CD8-positive, alpha-beta memory T cell (primary cell): Measurements from ENCODE around the gene CLDN18. TPM values are rescaled to one million over a fixed set of nuclear protein-coding genes. Genes with fewer than 3 reads are reported as not detected.

Experiments used
- CTCF ChIA-PET: fragments of 350-600 bp; sonication (Branson Sonifier 250); formaldehyde crosslinking; loops from one replicate; lab custom pipeline; 2021; ENCODE audit warnings: antibody characterized with exemption; lab: Charles Lee
- POLR2A ChIA-PET: fragments of 350-600 bp; sonication (Branson Sonifier 250); formaldehyde crosslinking; loops from one replicate; lab custom pipeline; 2021; ENCODE audit warnings: antibody characterized with exemption; lab: Charles Lee
- DNase-seq, 5 donors: peaks; one replicate each; pipeline versions ENCODE4 v3.0.0 to v3.0.0-alpha.2; 2020 to 2022; ENCODE audit warnings: mixed read lengths in 1 of 5
- H3K27ac ChIP-seq: one replicate; pipeline ENCODE4 v1.7.0; 2013; ENCODE audit warnings: low read depth, mild to moderate bottlenecking, low read length, moderate library complexity
- H3K27me3 ChIP-seq: 2 replicates; pipeline ENCODE4 v1.7.0; 2013; ENCODE audit warnings: low read length, mild to moderate bottlenecking; ENCODE audit not compliant: insufficient read depth, poor library complexity, severe bottlenecking
- H3K36me3 ChIP-seq: 2 replicates; pipeline ENCODE4 v1.7.0; 2013; ENCODE audit warnings: mild to moderate bottlenecking, low read length, moderate library complexity; ENCODE audit not compliant: insufficient read depth
- H3K4me1 ChIP-seq: 2 replicates; pipeline ENCODE4 v1.7.0; 2013; ENCODE audit warnings: mild to moderate bottlenecking, low read length, moderate library complexity; ENCODE audit not compliant: insufficient read depth
- H3K4me3 ChIP-seq: 2 replicates; pipeline ENCODE4 v1.7.0; 2013; ENCODE audit warnings: mild to moderate bottlenecking, low read length
- H3K9me3 ChIP-seq: 2 replicates; pipeline ENCODE4 v1.7.0; 2013; ENCODE audit warnings: mild to moderate bottlenecking, low read length
- H3K27ac Mint-ChIP-seq, 8 donors: one replicate each; pipeline ENCODE4 v1.8.0; 2020 to 2021; ENCODE audit warnings: mixed read lengths in 8 of 8, mild to moderate bottlenecking in 6 of 8, inconsistent platforms in 3 of 8, moderate library complexity in 3 of 8
- H3K27me3 Mint-ChIP-seq, 2 donors: one replicate each; pipeline ENCODE4 v1.8.0; 2020 to 2021; ENCODE audit warnings: mixed read lengths in 2 of 2, mild to moderate bottlenecking in 1 of 2, moderate library complexity in 1 of 2
- H3K36me3 Mint-ChIP-seq, 3 donors: one replicate each; pipeline ENCODE4 v1.8.0; 2020 to 2021; ENCODE audit warnings: mixed read lengths in 3 of 3, inconsistent platforms in 1 of 3, mild to moderate bottlenecking in 1 of 3
- H3K4me1 Mint-ChIP-seq, 3 donors: one replicate each; pipeline ENCODE4 v1.8.0; 2020 to 2021; ENCODE audit warnings: mixed read lengths in 3 of 3, inconsistent platforms in 1 of 3, mild to moderate bottlenecking in 1 of 3
- H3K4me3 Mint-ChIP-seq, 7 donors: one replicate each; pipeline ENCODE4 v1.8.0; 2020 to 2021; ENCODE audit warnings: mixed read lengths in 7 of 7, mild to moderate bottlenecking in 6 of 7, moderate library complexity in 4 of 7, inconsistent platforms in 2 of 7
- H3K9me3 Mint-ChIP-seq, 5 donors: one replicate each; pipeline ENCODE4 v1.8.0; 2020 to 2022; ENCODE audit warnings: mixed read lengths in 5 of 5, mild to moderate bottlenecking in 3 of 5, moderate library complexity in 2 of 5, inconsistent platforms in 1 of 5
- polyA plus RNA-seq: library from polyadenylated mRNA; unstranded; fragments of 300-500 nt; fragmentation: Illumina TruSeq; gene quantifications from one replicate; pipeline ENCODE4 v1.2.3, GENCODE V29; 2021
- total RNA-seq, 2 experiments: library from RNA; stranded (reverse); gene quantifications; one replicate each; pipeline ENCODE4 v1.2.3, GENCODE V29; 2021

The CLDN18 gene
- total and polyA plus RNA-seq, 3 experiments from 2014 or later, result not detected

DNA sequence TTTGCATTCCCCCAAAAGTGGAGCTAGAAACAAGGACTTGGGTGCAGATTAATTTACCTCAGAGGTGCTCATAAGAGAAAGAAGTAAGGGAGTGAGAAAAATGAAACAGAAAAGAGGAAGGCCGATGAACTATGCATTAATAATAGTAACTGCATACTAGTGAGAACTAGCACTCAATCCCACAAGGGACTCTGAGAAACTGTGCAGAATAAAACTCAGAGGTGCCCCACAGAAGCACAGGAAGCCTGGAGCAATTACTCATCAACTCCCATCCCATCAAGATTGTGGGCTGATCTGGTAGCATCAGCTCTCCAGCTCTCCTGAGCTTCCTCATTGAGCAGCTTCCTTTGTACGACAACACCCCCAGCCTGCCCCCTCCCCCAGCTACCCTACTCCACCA, 50.8 kb downstream of the CLDN18 start:
- Histone ChIP-seq H3K27ac (no peak overlapping the region), H3K27me3 (no peaks in the 10 kb centered on the region), H3K9me3 (no peaks in the 10 kb centered on the region), H3K4me3 (no peak overlapping the region), H3K4me1 (no peaks in the 10 kb centered on the region), H3K36me3 (no peaks in the 10 kb centered on the region)
- POLR2A ChIA-PET, result no interaction called here
- H3K27me3 Mint-ChIP-seq, result peaks cover 2 to 4% of the 10 kb centered on the region in 2 donors
- H3K27ac Mint-ChIP-seq, result peak overlapping the region in 1 of 8 donors; percentile 58
- no peaks in the 10 kb centered on the region for H3K36me3 Mint-ChIP-seq
- no peak for DNase-seq
- no peaks in the 10 kb centered on the region for H3K9me3 Mint-ChIP-seq
- H3K4me1 Mint-ChIP-seq, result no peaks in the 10 kb centered on the region
- CTCF ChIA-PET, result no interaction called here
- H3K4me3 Mint-ChIP-seq, result no peak overlapping the region

DNA sequence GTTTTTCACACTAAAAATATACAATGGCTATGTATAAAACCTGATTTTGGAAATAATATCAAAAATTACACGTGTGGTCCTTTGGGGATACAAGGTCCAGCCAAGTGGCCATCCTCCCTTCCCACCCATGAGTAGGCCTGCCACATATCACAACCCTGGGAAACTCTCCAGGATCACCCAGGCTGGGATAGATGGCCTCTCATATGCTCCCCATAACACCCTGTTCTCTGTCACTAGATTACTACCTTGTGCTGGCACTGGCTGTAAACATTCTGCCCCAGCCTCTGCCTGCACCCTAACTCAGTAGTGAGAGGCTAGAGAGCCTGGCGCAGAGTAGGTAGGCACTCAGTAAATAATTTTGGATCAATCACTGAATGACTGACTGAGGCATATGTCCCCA, 52.1 kb downstream of the CLDN18 start:
- no peak overlapping the region for H3K27ac ChIP-seq
- H3K4me1 Mint-ChIP-seq, result no peaks in the 10 kb centered on the region
- H3K27ac Mint-ChIP-seq, result no peak overlapping the region
- CTCF ChIA-PET, result no interaction called here
- H3K9me3 Mint-ChIP-seq, result no peaks in the 10 kb centered on the region
- no peaks in the 10 kb centered on the region for H3K36me3 ChIP-seq
- H3K9me3 ChIP-seq, result no peaks in the 10 kb centered on the region
- H3K27me3 ChIP-seq, result no peaks in the 10 kb centered on the region
- no peaks in the 10 kb centered on the region for H3K4me1 ChIP-seq
- DNase-seq, result no peak
- H3K27me3 Mint-ChIP-seq, result peaks cover 2 to 4% of the 10 kb centered on the region in 2 donors
- POLR2A ChIA-PET, result no interaction called here
- no peak overlapping the region for H3K4me3 ChIP-seq
- no peak overlapping the region for H3K4me3 Mint-ChIP-seq
- no peaks in the 10 kb centered on the region for H3K36me3 Mint-ChIP-seq

DNA sequence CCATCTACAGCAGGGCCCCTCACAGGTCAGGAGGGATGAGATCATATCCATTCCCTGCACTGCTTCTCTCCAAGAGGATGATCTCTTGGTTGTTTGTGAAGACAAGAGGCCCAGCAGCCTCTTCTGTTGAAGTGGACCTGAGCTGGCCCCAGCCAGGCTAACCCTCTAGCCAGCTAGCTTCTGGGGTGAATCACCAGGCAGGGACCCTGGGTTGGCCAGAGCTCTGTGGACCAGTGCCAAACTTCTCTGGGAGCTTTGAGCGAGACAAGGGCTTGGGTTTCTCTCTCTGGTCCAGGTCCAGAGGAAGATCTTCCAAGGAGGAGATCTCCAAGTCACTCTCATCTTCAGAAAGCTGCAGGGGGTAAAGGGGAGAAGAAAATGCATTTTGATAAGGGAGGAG, 52.7 kb downstream of the CLDN18 start:
- Mint-ChIP-seq H3K36me3 (no peaks in the 10 kb centered on the region), H3K27ac (no peak overlapping the region), H3K4me1 (no peaks in the 10 kb centered on the region), H3K4me3 (no peak overlapping the region), H3K27me3 (peaks cover 0 to 2% of the 10 kb centered on the region in 2 donors), H3K9me3 (no peaks in the 10 kb centered on the region)
- CTCF ChIA-PET, result no interaction called here
- no peaks in the 10 kb centered on the region for H3K9me3 ChIP-seq
- no peaks in the 10 kb centered on the region for H3K27me3 ChIP-seq
- no peaks in the 10 kb centered on the region for H3K36me3 ChIP-seq
- no peak for DNase-seq
- H3K4me1 ChIP-seq, result no peaks in the 10 kb centered on the region
- H3K27ac ChIP-seq, result no peak overlapping the region
- no peak overlapping the region for H3K4me3 ChIP-seq
- POLR2A ChIA-PET, result no interaction called here

DNA sequence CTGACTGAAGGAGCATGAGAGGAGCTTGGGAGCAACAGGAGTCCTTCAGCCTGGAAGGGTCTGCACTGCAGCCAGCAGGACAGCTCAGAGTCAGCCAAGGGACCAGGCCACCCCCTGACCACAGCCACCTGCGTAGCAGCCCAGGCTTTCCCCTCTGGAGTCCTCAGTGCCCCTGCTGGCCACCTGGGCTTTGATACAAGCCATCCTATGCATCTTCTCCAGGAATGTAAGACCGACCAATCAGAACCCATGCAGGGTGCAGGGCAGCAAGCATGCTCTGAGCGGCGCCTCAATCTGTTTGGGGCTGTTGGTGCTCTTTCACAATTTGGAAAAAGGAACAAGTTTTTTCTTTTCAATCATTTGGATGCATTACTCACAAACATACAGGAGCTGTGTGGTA, 53.5 kb downstream of the CLDN18 start:
- Mint-ChIP-seq H3K27ac (no peak overlapping the region), H3K4me3 (no peak overlapping the region), H3K9me3 (no peaks in the 10 kb centered on the region), H3K4me1 (no peaks in the 10 kb centered on the region), H3K27me3 (peaks cover 0 to 3% of the 10 kb centered on the region in 2 donors), H3K36me3 (no peaks in the 10 kb centered on the region)
- Histone ChIP-seq H3K36me3 (no peaks in the 10 kb centered on the region), H3K9me3 (no peaks in the 10 kb centered on the region), H3K27me3 (no peaks in the 10 kb centered on the region), H3K4me1 (no peaks in the 10 kb centered on the region), H3K27ac (no peak overlapping the region), H3K4me3 (no peak overlapping the region)
- no peak for DNase-seq
- POLR2A ChIA-PET, result no interaction called here
- CTCF ChIA-PET, result no interaction called here

DNA sequence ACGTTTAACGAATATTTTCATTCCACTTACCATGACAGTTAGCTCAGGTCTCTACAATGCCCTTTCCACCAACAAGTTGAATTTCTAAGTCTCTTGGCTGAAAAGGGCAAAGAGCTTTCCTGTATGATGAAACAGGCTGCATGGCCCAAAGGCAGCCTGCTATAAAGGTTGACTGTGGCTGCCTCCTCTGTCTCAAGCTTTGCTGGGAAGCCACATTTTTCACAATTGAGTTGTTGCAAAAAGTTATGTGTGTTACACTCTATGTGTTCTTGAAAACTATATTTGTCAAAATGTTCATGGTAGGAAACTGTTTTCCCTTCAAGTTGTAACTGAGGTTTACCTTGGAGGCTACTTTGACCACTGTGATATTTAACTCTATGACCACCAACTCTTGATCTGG, 56.0 kb downstream of the CLDN18 start:
- Histone ChIP-seq H3K36me3 (no peaks in the 10 kb centered on the region), H3K9me3 (no peaks in the 10 kb centered on the region), H3K27me3 (no peaks in the 10 kb centered on the region), H3K4me1 (no peaks in the 10 kb centered on the region), H3K27ac (no peak overlapping the region), H3K4me3 (no peak overlapping the region)
- POLR2A ChIA-PET, result no interaction called here
- no peak overlapping the region for H3K27ac Mint-ChIP-seq
- CTCF ChIA-PET, result interaction anchor here (1.1 to 2.4 kb wide), 2 partner anchors 17 to 53 kb away, joined by 3 to 18 read pairs; no protein-coding TSS in a partner anchor
- no peaks in the 10 kb centered on the region for H3K4me1 Mint-ChIP-seq
- peaks cover 6 to 14% of the 10 kb centered on the region in 2 donors for H3K27me3 Mint-ChIP-seq
- H3K9me3 Mint-ChIP-seq, result no peaks in the 10 kb centered on the region
- no peaks in the 10 kb centered on the region for H3K36me3 Mint-ChIP-seq
- no peak for DNase-seq
- no peak overlapping the region for H3K4me3 Mint-ChIP-seq

DNA sequence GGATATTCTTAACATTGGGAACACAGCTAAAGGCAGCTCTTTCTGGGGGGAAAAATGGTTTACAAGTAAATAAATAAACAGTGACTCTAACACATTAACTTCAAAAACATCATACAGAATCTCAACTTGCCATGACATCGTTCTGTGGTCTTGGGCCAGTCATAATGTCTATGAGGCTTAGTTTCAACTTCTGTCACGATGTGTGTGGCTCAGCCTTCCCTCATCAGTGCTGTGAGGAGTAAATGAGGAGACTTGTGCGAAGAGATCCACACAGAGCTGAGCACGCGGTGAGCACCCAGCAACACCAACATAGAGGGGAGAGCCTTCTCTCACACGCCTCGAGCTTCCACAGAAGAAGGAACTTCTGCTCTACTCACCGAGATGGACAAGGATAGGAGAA, 56.4 kb downstream of the CLDN18 start:
- no peaks in the 10 kb centered on the region for H3K27me3 ChIP-seq
- H3K4me1 ChIP-seq, result no peaks in the 10 kb centered on the region
- H3K27me3 Mint-ChIP-seq, result peaks cover 6 to 19% of the 10 kb centered on the region in 2 donors
- H3K4me3 ChIP-seq, result no peak overlapping the region
- ChIA-PET POLR2A (no interaction called here), CTCF (interaction anchor here (1.1 to 2.4 kb wide), 2 partner anchors 16 to 53 kb away, joined by 3 to 18 read pairs; no protein-coding TSS in a partner anchor)
- no peaks in the 10 kb centered on the region for H3K9me3 Mint-ChIP-seq
- no peak overlapping the region for H3K27ac ChIP-seq
- no peak for DNase-seq
- H3K27ac Mint-ChIP-seq, result no peak overlapping the region
- H3K4me3 Mint-ChIP-seq, result no peak overlapping the region
- no peaks in the 10 kb centered on the region for H3K9me3 ChIP-seq
- no peaks in the 10 kb centered on the region for H3K4me1 Mint-ChIP-seq
- no peaks in the 10 kb centered on the region for H3K36me3 ChIP-seq
- H3K36me3 Mint-ChIP-seq, result no peaks in the 10 kb centered on the region

DNA sequence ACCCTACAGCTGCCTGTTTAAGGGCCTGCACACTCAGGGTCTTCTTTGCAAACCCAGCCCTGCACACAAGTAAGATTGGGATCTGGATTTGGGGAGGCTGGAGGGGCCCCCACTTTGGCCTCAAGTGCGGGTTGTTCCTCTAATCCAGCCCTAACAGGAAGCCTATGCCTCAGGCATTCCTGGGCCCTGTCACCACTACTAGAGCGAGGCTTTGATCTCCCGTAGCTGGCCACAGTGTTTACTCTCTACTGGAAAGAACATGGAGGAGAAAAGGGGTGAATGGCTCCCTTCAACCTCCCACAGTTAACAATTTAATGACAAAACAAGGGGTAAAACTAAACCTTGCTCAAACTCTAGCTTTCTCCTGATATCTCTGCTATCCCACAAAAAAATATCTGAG, 57.0 kb downstream of the CLDN18 start:
- Histone ChIP-seq H3K4me3 (no peak overlapping the region), H3K27me3 (no peaks in the 10 kb centered on the region), H3K36me3 (no peaks in the 10 kb centered on the region), H3K9me3 (no peaks in the 10 kb centered on the region), H3K4me1 (no peaks in the 10 kb centered on the region), H3K27ac (no peak overlapping the region)
- DNase-seq, result no peak
- POLR2A ChIA-PET, result no interaction called here
- CTCF ChIA-PET, result interaction anchor here (0.8 to 2.4 kb wide), 3 partner anchors 12 to 52 kb away, joined by 3 to 18 read pairs (median 3); no protein-coding TSS in a partner anchor
- Mint-ChIP-seq H3K4me3 (no peak overlapping the region), H3K27ac (no peak overlapping the region), H3K4me1 (no peaks in the 10 kb centered on the region), H3K36me3 (no peaks in the 10 kb centered on the region), H3K27me3 (peaks cover 5 to 22% of the 10 kb centered on the region in 2 donors), H3K9me3 (no peaks in the 10 kb centered on the region)

DNA sequence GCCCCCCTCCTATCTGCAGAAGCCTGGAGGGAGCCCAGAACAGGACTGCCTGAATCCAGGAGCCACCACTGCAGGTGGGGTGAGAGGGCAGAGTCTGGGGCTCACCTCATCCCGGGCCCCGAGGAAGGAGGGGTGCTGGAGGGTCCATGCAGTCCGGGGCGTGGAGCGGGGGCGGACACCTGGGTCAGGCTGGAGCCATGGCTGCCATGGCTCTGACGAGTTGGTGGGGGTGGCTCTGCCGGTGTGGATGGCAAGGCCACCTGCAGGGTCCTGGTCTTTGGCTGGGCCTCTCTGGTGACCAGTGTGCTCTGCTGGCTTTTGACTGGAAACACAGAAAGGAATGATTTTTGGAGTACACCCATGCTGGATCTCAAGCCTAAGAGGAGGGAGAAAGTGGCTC, 58.1 kb downstream of the CLDN18 start:
- DNase-seq, result no peak
- Mint-ChIP-seq H3K4me1 (no peaks in the 10 kb centered on the region), H3K36me3 (no peaks in the 10 kb centered on the region), H3K27me3 (peaks cover 5 to 22% of the 10 kb centered on the region in 2 donors), H3K9me3 (no peaks in the 10 kb centered on the region), H3K27ac (no peak overlapping the region), H3K4me3 (no peak overlapping the region)
- Histone ChIP-seq H3K27ac (no peak overlapping the region), H3K27me3 (no peaks in the 10 kb centered on the region), H3K36me3 (no peaks in the 10 kb centered on the region), H3K4me3 (no peak overlapping the region), H3K4me1 (no peaks in the 10 kb centered on the region), H3K9me3 (no peaks in the 10 kb centered on the region)
- ChIA-PET CTCF (interaction anchor here (2.4 kb wide), 1 partner anchor 51 kb away, joined by 18 read pairs; no protein-coding TSS in a partner anchor), POLR2A (no interaction called here)
